GM19468 (cell line): ENCODE data around the gene PTK6.
"Not testable (repeated sequence)": the region's sequence is repeated elsewhere in the genome, so short reads cannot be mapped to it uniquely, and the experiment has no call there.

ENCODE experiments used
- ATAC-seq: cut with Tn5 transposase; IDR thresholded peaks from one replicate; pipeline ENCODE4 v1.9.1; 2021; ENCODE audit warnings: mild to moderate bottlenecking, moderate library complexity, moderate number of reproducible peaks; ENCODE audit not compliant: unreplicated experiment; ENCODE audit errors: extremely low read depth

PTK6 gene

GRCh38 chr20:63536997-63537524, at the start of gene PTK6:
TSS of gene PTK6 (minus strand) at chr20:63537376. CDS start at chr20:63537314, 62 bp downstream.
- ATAC-seq = no peak

GRCh38 chr20:63586797-63587196, 49.6 kb upstream of the PTK6 start:
- ATAC-seq = no peak

DNA sequence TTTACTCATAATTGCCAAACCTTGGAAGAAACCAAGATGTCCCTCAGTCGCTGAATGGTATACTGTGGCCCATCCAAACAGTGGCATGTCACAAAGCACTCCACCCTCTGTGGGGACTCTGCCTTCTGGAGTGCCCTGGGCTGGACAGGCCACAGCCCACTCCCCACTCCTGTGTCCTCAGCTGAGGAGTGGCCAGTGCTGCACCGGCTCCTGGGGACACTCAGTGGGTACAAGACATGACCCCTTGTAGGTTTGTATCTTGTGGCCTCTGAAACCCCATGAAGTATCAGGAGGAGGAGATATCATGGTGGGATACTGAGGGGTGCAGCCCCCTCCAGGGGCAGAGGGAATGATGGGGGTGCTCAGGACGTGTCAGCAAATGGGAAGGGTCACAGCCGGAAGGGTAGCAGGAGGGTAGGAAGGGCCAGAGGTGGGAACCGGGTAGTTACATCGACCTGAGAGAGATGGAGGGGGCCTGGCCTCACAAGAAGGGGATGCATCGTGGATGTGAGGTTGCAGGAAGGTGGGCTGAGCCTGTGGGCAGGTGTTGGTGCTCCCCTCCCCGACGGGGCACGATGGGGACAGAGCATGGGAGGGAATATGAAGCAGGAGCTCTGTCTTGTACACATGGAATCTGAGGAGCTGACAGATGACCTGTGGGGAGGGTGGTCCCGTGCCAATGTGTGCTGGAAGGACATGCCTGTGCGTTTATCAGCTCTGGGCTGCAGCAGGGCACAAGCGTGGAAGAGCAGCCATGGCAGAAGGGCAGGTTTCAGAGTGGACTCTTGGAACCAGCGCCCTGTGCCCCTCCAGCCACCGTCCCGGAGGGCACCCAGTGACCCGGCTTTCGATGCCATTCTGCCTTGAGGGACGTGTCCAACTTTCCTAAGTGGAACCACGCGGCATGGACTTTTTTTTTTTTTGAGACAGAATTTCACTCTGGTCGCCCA, 48.7 kb upstream of the PTK6 start:
- ATAC-seq = no peak

- no peak for ATAC-seq
Observed at GRCh38 chr20:63582382-63583063, 45.3 kb upstream of the PTK6 start.

- ATAC-seq = peak; percentile 39
Observed at GRCh38 chr20:63580796-63581461, 43.8 kb upstream of the PTK6 start.

GRCh38 chr20:63579017-63579694, 42.0 kb upstream of the PTK6 start:
- no peak for ATAC-seq

DNA sequence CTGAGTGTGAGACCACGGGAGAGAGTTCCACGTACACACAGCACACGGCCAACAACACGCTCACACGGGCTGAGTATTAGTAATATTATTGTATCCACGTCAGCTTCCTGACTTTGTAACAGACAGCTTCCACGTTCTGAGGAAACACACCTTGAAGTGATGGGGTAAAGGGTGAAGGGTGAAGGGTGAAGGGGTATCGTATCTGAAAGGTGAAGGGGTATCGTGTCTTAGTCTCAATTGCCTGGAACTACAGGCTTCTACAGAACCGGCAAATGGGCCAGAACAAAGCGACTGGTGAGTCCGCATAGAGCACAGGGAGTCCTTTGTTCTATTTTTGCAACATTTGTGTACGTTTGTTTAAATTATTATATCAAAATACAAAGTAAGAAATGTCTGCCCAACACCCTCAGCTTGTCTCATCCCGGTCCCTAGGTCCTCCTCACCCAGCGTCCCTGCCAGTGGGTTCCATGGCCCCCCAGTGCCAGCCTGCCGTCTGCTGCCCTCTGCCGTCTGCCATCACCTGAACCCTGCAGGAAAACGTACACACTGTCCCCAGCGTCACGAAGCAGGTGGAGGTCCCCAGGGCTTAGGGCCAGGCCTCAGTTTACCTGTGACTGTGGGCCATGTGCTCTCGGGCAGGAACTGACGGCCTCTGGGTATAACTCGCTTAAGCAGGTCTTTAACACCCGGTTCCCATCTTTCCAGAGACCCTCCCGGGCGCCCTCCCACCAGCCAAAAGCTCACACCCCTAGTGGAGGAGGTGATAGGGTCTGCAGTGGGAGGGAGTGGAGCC, 41.2 kb upstream of the PTK6 start:
- no peak for ATAC-seq

- no peak for ATAC-seq
Observed at GRCh38 chr20:63577317-63577894, 40.2 kb upstream of the PTK6 start.

DNA sequence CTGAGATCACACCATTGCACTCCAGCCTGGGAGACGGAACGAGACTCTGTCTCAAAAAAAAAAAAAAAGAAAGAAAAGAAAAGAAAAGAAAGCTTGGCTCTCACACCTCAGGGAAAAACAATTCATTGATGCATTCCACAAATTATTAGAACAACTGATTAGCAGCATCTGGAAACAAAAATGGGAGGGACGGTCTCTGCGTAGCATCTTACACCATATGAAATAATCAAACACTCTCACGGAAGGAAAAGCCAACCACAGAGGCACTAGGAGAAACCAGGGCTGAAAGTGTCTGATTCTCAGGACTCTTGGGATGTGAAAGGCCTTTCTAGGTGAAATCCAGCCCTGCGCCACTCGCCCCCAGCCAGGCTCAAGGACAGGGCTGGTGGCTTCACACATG, 39.1 kb upstream of the PTK6 start:
- ATAC-seq = no peak

GRCh38 chr20:63574829-63575743, 37.9 kb upstream of the PTK6 start:
- no peak for ATAC-seq

DNA sequence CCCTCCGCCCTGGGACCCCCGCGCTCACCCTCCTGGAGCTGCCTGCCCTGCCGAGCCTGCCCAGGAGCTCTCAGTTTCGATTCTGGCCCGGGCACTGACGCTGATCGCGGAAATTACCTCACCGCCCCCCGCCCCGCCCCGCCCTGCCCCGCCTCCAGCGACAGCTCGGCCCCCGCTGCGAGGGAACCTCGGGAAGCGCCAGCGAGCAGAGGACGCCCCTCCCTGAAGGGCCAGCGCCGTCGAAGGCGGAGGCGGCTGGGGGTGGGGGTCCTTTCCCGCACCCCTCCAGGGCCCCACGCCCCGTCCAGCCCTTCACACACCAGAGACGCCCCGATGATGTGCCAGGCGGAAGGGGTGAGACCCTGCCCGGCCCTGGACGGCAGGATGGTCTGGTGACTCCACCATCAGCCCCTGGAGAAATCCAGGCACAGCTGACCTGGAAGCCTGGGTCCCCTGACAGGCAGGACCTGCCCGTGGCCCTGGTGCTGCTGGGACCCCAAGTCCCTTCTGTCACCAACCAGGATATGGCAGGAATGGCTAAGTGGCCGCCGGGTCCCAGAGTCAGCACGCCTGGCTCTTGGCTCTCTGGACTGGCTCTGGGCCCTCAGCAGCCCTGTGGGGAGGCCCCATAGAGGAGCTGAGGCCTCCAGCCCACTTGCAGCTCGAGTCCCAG, 37.1 kb upstream of the PTK6 start, which contains the start of gene HELZ2:
TSS of gene HELZ2 (minus strand) at position 84 of the 673 bp plus-strand sequence. CDS start 1,854 bp downstream, outside the sequence.
- no peak for ATAC-seq

DNA sequence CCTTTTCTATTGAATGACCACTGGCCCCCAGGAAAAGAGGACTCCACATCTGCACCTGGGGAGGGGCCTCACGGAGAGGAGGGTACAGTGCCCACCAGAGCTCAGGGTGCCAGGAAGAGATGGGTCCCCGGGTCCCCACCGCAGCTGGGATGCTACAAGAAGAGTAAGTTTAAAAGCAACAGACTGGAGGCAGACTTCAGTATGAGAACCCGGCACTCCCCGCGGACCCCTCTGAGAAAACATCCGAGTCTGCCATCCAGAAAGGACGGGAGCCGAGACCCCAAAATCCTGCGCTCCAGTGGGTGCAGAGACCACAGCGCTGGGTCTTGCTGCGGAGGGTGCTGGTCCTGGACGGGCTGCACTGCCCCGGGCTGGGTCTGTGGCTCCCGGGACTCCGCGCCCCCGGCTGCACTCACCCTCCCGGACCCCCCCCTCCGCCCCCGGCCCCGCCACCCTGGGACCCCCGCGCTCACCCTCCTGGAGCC, 36.5 kb upstream of the PTK6 start:
- ATAC-seq = no peak

- no peak for ATAC-seq
Observed at GRCh38 chr20:63572788-63573646, 35.8 kb upstream of the PTK6 start.

- no peak for ATAC-seq
Observed at GRCh38 chr20:63572071-63572787, 35.1 kb upstream of the PTK6 start.

DNA sequence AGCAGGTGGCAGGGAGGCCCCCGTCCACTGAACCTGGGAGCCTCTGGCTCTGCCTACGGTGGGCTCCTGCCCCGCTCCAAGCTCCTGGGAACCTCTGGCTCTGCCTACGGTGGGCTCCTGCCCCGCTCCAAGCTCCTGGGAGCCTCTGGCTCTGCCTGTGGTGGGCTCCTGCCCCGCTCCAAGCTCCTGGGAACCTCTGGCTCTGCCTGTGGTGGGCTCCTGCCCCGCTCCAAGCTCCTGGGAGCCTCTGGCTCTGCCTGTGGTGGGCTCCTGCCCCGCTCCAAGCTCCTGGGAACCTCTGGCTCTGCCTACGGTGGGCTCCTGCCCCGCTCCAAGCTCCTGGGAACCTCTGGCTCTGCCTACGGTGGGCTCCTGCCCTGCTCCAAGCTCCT, 33.9 kb upstream of the PTK6 start:
- ATAC-seq = not testable (repeated sequence)
